Suprapubic skin (tissue), 4 donors: Measurements from ENCODE around the gene RAPGEF3. TPM values are rescaled to one million over a fixed set of nuclear protein-coding genes. Genes with fewer than 3 reads are reported as not detected.

Experiments
- DNase-seq, 2 donors: peaks; one replicate each; pipeline ENCODE4 v3.0.0-alpha.2; 2019; ENCODE audit warnings: low spot score in 2 of 2
- H3K27ac ChIP-seq: fragments of 200-600 bp; sonication (generic); one replicate; pipeline ENCODE4 v1.5.1; 2019
- H3K27me3 ChIP-seq: fragments of 200-600 bp; sonication (generic); one replicate; pipeline ENCODE4 v1.5.1; 2019
- H3K36me3 ChIP-seq: fragments of 200-600 bp; sonication (generic); one replicate; pipeline ENCODE4 v1.5.1; 2019
- H3K4me1 ChIP-seq: fragments of 200-600 bp; sonication (generic); one replicate; pipeline ENCODE4 v1.5.1; 2019
- H3K4me3 ChIP-seq: fragments of 200-600 bp; sonication (generic); one replicate; pipeline ENCODE4 v1.5.1; 2019; ENCODE audit warnings: mild to moderate bottlenecking
- H3K9me3 ChIP-seq: fragments of 200-600 bp; sonication (generic); one replicate; pipeline ENCODE4 v1.5.1; 2019
- EP300 ChIP-seq: sonication (generic); formaldehyde crosslinking; IDR thresholded peaks from one replicate; pipeline ENCODE4 v1.6.1; 2017; ENCODE audit warnings: antibody characterized with exemption
- POLR2A ChIP-seq, 2 donors: fragments of 450-650 bp; IDR thresholded peaks; one replicate each; pipeline ENCODE4 v1.6.1; 2017; ENCODE audit warnings: antibody characterized with exemption in 2 of 2, mild to moderate bottlenecking in 2 of 2, moderate library complexity in 2 of 2
- POLR2AphosphoS5 ChIP-seq, 3 donors: sonication (generic); formaldehyde crosslinking; IDR thresholded peaks; one replicate each; pipeline ENCODE4 v1.6.1; 2017; ENCODE audit warnings: antibody characterized with exemption in 3 of 3
- WGBS: methylation state at CpG from one replicate; pipeline ENCODE4 v1.1.5; 2018; 5-methylcytosine and 5-hydroxymethylcytosine counted together
- total RNA-seq, 4 donors: library from RNA; depleted of rRNA; stranded (reverse); fragments of >200 nt; gene quantifications; one replicate each; pipeline ENCODE4 v1.1.0, GENCODE V29; 2016
- TF ChIP-seq, protein P1 (sequence below), 2 donors: fragments of 200-600 bp in 1 of 2; fragments of 450-650 bp in 1 of 2; sonication (generic) in 1 of 2; IDR thresholded peaks; one replicate each; pipeline ENCODE4 v1.5.1; 2016 to 2019; ENCODE audit warnings: antibody characterized with exemption in 2 of 2, mild to moderate bottlenecking in 1 of 2, moderate library complexity in 1 of 2

Gene RAPGEF3
- total RNA-seq, 4 donors from 2014 or later = 9.3 to 48.9 (median 20.0) TPM

DNA sequence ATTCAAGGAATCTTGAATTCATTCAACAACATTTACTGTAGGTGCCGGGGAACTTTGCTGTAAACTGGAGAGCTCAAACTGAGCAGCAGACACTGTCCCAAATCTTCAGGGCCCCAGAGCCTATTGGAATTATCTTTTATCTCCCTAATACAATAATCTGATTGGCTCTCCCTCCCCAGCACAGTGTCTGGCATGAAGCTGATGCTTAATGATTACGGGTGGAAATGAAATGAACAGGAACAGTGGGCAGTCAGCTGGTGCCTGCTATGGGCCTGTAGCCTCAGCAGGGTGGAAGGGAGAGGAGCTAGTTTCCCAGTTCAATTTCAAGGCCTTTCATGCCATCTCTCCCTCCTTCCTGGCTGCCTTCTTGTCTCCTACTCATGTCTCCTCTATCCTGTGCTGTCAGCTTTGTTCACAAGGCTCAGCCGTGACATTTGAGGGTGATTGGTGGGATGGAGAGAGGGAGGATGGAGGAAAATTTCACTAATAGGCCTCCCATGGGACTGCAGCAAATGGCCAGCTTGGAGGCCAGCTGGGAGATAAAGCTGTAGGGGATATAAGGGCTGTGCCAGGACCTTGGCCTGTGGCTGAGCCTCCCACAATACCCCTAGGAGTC lies 4.3 kb upstream of the RAPGEF3 start:
- no peak for DNase-seq
- WGBS = 58% methylated on average over 3 of the region's 3 CpGs
- Histone ChIP-seq H3K27me3 (no peaks in the 10 kb centered on the region), H3K27ac (no peak overlapping the region), H3K4me1 (peaks cover 52% of the 10 kb centered on the region), H3K4me3 (no peak overlapping the region), H3K9me3 (no peaks in the 10 kb centered on the region), H3K36me3 (no peaks in the 10 kb centered on the region)
- TF ChIP-seq EP300 (no peak), POLR2A (IDR thresholded peaks at IDR 0.05) (no peak), POLR2AphosphoS5 (IDR thresholded peaks at IDR 0.05) (no peak)
- TF ChIP-seq, protein P1, sequence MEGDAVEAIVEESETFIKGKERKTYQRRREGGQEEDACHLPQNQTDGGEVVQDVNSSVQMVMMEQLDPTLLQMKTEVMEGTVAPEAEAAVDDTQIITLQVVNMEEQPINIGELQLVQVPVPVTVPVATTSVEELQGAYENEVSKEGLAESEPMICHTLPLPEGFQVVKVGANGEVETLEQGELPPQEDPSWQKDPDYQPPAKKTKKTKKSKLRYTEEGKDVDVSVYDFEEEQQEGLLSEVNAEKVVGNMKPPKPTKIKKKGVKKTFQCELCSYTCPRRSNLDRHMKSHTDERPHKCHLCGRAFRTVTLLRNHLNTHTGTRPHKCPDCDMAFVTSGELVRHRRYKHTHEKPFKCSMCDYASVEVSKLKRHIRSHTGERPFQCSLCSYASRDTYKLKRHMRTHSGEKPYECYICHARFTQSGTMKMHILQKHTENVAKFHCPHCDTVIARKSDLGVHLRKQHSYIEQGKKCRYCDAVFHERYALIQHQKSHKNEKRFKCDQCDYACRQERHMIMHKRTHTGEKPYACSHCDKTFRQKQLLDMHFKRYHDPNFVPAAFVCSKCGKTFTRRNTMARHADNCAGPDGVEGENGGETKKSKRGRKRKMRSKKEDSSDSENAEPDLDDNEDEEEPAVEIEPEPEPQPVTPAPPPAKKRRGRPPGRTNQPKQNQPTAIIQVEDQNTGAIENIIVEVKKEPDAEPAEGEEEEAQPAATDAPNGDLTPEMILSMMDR (IDR thresholded peaks at IDR 0.05) = no peak

DNA sequence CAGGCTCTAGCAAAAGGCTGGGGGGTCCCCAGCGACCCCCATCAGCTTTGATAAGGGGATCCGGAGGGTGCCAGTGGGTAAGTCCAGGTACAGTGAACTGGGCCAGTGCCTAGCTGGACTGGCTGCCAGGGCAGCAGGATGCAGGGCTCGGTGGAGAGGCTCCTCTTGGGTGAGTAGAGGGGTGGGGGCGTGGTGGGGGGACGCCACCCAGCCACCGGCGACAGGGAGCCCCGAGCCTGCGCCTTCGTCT lies 171 bp downstream of the RAPGEF3 start:
- Histone ChIP-seq H3K4me3 (peak overlapping the region; percentile 67), H3K36me3 (no peaks in the 10 kb centered on the region), H3K4me1 (peaks cover 65% of the 10 kb centered on the region), H3K27me3 (no peaks in the 10 kb centered on the region), H3K9me3 (no peaks in the 10 kb centered on the region), H3K27ac (peak overlapping the region; percentile 80)
- TF ChIP-seq EP300 (no peak), POLR2A (IDR thresholded peaks at IDR 0.05) (no peak), POLR2AphosphoS5 (IDR thresholded peaks at IDR 0.05) (no peak)
- TF ChIP-seq, protein P1 (IDR thresholded peaks at IDR 0.05) = no peak
- DNase-seq = no peak
- WGBS = 2% methylated on average over 5 of the region's 10 CpGs

GRCh38 chr12:47757840-47758583 lies 668 bp downstream of the RAPGEF3 start:
- Histone ChIP-seq H3K36me3 (no peaks in the 10 kb centered on the region), H3K4me1 (peaks cover 65% of the 10 kb centered on the region), H3K4me3 (peak overlapping the region; percentile 67), H3K27ac (no peak overlapping the region), H3K27me3 (no peaks in the 10 kb centered on the region), H3K9me3 (no peaks in the 10 kb centered on the region)
- 26% methylated on average over 10 of the region's 20 CpGs for WGBS
- no peak for DNase-seq
- TF ChIP-seq POLR2A (IDR thresholded peaks at IDR 0.05) = no peak
- TF ChIP-seq POLR2AphosphoS5 (IDR thresholded peaks at IDR 0.05) = no peak
- TF ChIP-seq, protein P1 (IDR thresholded peaks at IDR 0.05) = no peak
- TF ChIP-seq EP300 = no peak

DNA sequence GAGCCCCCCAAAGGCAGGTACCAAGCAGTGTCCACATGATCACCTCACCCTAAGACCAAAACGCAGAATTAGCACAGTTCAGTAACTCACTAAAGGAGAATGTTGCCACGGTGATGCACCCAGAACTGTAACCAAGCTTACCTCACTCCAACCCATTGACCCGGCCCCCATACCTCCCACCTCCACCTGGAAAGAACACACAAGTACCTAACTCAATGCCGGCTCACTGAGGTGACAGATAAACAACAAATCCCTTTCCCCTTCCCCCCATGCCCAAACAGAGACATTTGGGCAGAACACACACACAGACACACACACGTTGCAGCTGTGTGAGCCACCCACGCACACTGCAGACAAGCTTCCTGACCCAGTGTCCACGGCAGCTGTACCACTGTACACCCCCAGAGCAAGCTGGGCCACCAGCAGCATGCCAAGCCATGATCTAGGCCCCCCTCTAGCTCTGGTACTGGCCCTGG lies 1.3 kb downstream of the RAPGEF3 start:
- Histone ChIP-seq H3K27me3 (no peaks in the 10 kb centered on the region), H3K27ac (no peak overlapping the region), H3K9me3 (no peaks in the 10 kb centered on the region), H3K36me3 (no peaks in the 10 kb centered on the region), H3K4me1 (peaks cover 68% of the 10 kb centered on the region), H3K4me3 (peak overlapping the region; percentile 67)
- no peak for DNase-seq
- TF ChIP-seq POLR2A (IDR thresholded peaks at IDR 0.05) (no peak), POLR2AphosphoS5 (IDR thresholded peaks at IDR 0.05) (no peak)
- TF ChIP-seq, protein P1 (IDR thresholded peaks at IDR 0.05) = no peak
- 70% methylated on average over 7 of the region's 7 CpGs for WGBS

GRCh38 chr12:47755655-47756562 lies 2.8 kb downstream of the RAPGEF3 start:
- Histone ChIP-seq H3K9me3 (no peaks in the 10 kb centered on the region), H3K36me3 (no peaks in the 10 kb centered on the region), H3K4me1 (peaks cover 83% of the 10 kb centered on the region), H3K27me3 (no peaks in the 10 kb centered on the region), H3K4me3 (peak overlapping the region; percentile 67), H3K27ac (peak overlapping the region; percentile 80)
- no peak for TF ChIP-seq POLR2A (IDR thresholded peaks at IDR 0.05)
- TF ChIP-seq POLR2AphosphoS5 (IDR thresholded peaks at IDR 0.05) = no peak
- no peak for TF ChIP-seq EP300
- TF ChIP-seq, protein P1 (IDR thresholded peaks at IDR 0.05) = no peak
- whole genome bisulfite sequencing = 47% methylated on average over 12 of the region's 12 CpGs
- DNase-seq = no peak
